T-helper 2 cell treated with Interferon-gamma antibody and Interleukin-4, amounts not matched to agents 5 μg/mL and 100 μg/mL, for 36 hours (primary cell): ENCODE measurements around the gene TARBP2.

Source experiments
- DNase-seq: peaks from one replicate; pipeline ENCODE4 v3.0.0; 2021; ENCODE audit warnings: low spot score
- H3K27ac Mint-ChIP-seq: one replicate; pipeline ENCODE4 v1.8.0; 2021; ENCODE audit warnings: mild to moderate bottlenecking, mixed read lengths
- H3K27me3 Mint-ChIP-seq: one replicate; pipeline ENCODE4 v1.8.0; 2021; ENCODE audit warnings: low read depth, mixed read lengths
- H3K36me3 Mint-ChIP-seq: one replicate; pipeline ENCODE4 v1.8.0; 2021; ENCODE audit warnings: low read depth, mixed read lengths
- H3K4me1 Mint-ChIP-seq: one replicate; pipeline ENCODE4 v1.8.0; 2021; ENCODE audit warnings: low read depth, mixed read lengths
- H3K4me3 Mint-ChIP-seq: one replicate; pipeline ENCODE4 v1.8.0; 2022; ENCODE audit warnings: mild to moderate bottlenecking, moderate library complexity, mixed read lengths
- H3K9me3 Mint-ChIP-seq: one replicate; pipeline ENCODE4 v1.8.0; 2021; ENCODE audit warnings: mixed read lengths

Gene TARBP2

GRCh38 chr12:53482626-53483168 lies 18.4 kb upstream of the TARBP2 start:
- H3K27ac Mint-ChIP-seq, result no peak overlapping the region
- no peak for DNase-seq
- no peak overlapping the region for H3K4me3 Mint-ChIP-seq
- peaks cover 58% of the 10 kb centered on the region for H3K36me3 Mint-ChIP-seq
- H3K27me3 Mint-ChIP-seq, result no peaks in the 10 kb centered on the region
- H3K4me1 Mint-ChIP-seq, result no peaks in the 10 kb centered on the region
- H3K9me3 Mint-ChIP-seq, result no peaks in the 10 kb centered on the region

- H3K4me1 Mint-ChIP-seq, result no peaks in the 10 kb centered on the region
- H3K27me3 Mint-ChIP-seq, result no peaks in the 10 kb centered on the region
- H3K27ac Mint-ChIP-seq, result no peak overlapping the region
- peaks cover 56% of the 10 kb centered on the region for H3K36me3 Mint-ChIP-seq
- no peaks in the 10 kb centered on the region for H3K9me3 Mint-ChIP-seq
- H3K4me3 Mint-ChIP-seq, result no peak overlapping the region
- DNase-seq, result no peak
Measured at GRCh38 chr12:53483225-53483978, 17.7 kb upstream of the TARBP2 start.

GRCh38 chr12:53483979-53484377 lies 17.1 kb upstream of the TARBP2 start:
- no peak for DNase-seq
- peaks cover 56% of the 10 kb centered on the region for H3K36me3 Mint-ChIP-seq
- H3K27ac Mint-ChIP-seq, result no peak overlapping the region
- no peaks in the 10 kb centered on the region for H3K27me3 Mint-ChIP-seq
- no peak overlapping the region for H3K4me3 Mint-ChIP-seq
- no peaks in the 10 kb centered on the region for H3K9me3 Mint-ChIP-seq
- no peaks in the 10 kb centered on the region for H3K4me1 Mint-ChIP-seq

- H3K27ac Mint-ChIP-seq, result no peak overlapping the region
- no peaks in the 10 kb centered on the region for H3K27me3 Mint-ChIP-seq
- DNase-seq, result no peak
- H3K36me3 Mint-ChIP-seq, result peaks cover 48% of the 10 kb centered on the region
- H3K4me1 Mint-ChIP-seq, result no peaks in the 10 kb centered on the region
- no peak overlapping the region for H3K4me3 Mint-ChIP-seq
- H3K9me3 Mint-ChIP-seq, result no peaks in the 10 kb centered on the region
Measured at GRCh38 chr12:53484686-53485575, 16.2 kb upstream of the TARBP2 start.

- H3K36me3 Mint-ChIP-seq, result peaks cover 40% of the 10 kb centered on the region
- no peaks in the 10 kb centered on the region for H3K4me1 Mint-ChIP-seq
- no peak overlapping the region for H3K4me3 Mint-ChIP-seq
- DNase-seq, result no peak
- H3K27ac Mint-ChIP-seq, result no peak overlapping the region
- H3K27me3 Mint-ChIP-seq, result no peaks in the 10 kb centered on the region
- no peaks in the 10 kb centered on the region for H3K9me3 Mint-ChIP-seq
Measured at GRCh38 chr12:53485955-53486735, 14.9 kb upstream of the TARBP2 start.

- peaks cover 33% of the 10 kb centered on the region for H3K36me3 Mint-ChIP-seq
- DNase-seq, result no peak
- no peaks in the 10 kb centered on the region for H3K4me1 Mint-ChIP-seq
- no peaks in the 10 kb centered on the region for H3K27me3 Mint-ChIP-seq
- no peak overlapping the region for H3K4me3 Mint-ChIP-seq
- no peak overlapping the region for H3K27ac Mint-ChIP-seq
- no peaks in the 10 kb centered on the region for H3K9me3 Mint-ChIP-seq
Measured at GRCh38 chr12:53486736-53487487, 14.2 kb upstream of the TARBP2 start.

GRCh38 chr12:53489242-53489864 lies 11.7 kb upstream of the TARBP2 start:
- Mint-ChIP-seq H3K4me3 (no peak overlapping the region), H3K27ac (no peak overlapping the region)

GRCh38 chr12:53492188-53492587 lies 8.9 kb upstream of the TARBP2 start:
- Mint-ChIP-seq H3K36me3 (peaks cover 11% of the 10 kb centered on the region), H3K4me1 (peaks cover 21% of the 10 kb centered on the region), H3K4me3 (peak overlapping the region; percentile 71), H3K27me3 (no peaks in the 10 kb centered on the region), H3K27ac (peak overlapping the region; percentile 55), H3K9me3 (no peaks in the 10 kb centered on the region)
- DNase-seq, result no peak

More at GRCh38 chr12:53489242-53489864, 11.7 kb upstream of the TARBP2 start:
- H3K36me3 Mint-ChIP-seq, result peaks cover 19% of the 10 kb centered on the region
- H3K4me1 Mint-ChIP-seq, result peaks cover 17% of the 10 kb centered on the region
- H3K27me3 Mint-ChIP-seq, result no peaks in the 10 kb centered on the region
- no peak for DNase-seq
- no peaks in the 10 kb centered on the region for H3K9me3 Mint-ChIP-seq

- peaks cover 28% of the 10 kb centered on the region for H3K4me1 Mint-ChIP-seq
Measured at GRCh38 chr12:53492830-53493609, 8.1 kb upstream of the TARBP2 start.

GRCh38 chr12:53493610-53494391 lies 7.3 kb upstream of the TARBP2 start:
- H3K27ac Mint-ChIP-seq, result peak overlapping the region; percentile 72
- no peaks in the 10 kb centered on the region for H3K9me3 Mint-ChIP-seq
- DNase-seq, result no peak
- H3K36me3 Mint-ChIP-seq, result peaks cover 6% of the 10 kb centered on the region
- H3K27me3 Mint-ChIP-seq, result no peaks in the 10 kb centered on the region
- H3K4me1 Mint-ChIP-seq, result peaks cover 34% of the 10 kb centered on the region
- peak overlapping the region; percentile 88 for H3K4me3 Mint-ChIP-seq

More at GRCh38 chr12:53492830-53493609, 8.1 kb upstream of the TARBP2 start:
- Mint-ChIP-seq H3K9me3 (no peaks in the 10 kb centered on the region), H3K27me3 (no peaks in the 10 kb centered on the region), H3K27ac (peak overlapping the region; percentile 72), H3K36me3 (peaks cover 6% of the 10 kb centered on the region), H3K4me3 (peak overlapping the region; percentile 88)
- peak; percentile 83 for DNase-seq

- DNase-seq, result no peak
- Mint-ChIP-seq H3K27me3 (no peaks in the 10 kb centered on the region), H3K9me3 (no peaks in the 10 kb centered on the region), H3K36me3 (peaks cover 6% of the 10 kb centered on the region), H3K4me1 (peaks cover 43% of the 10 kb centered on the region), H3K27ac (no peak overlapping the region), H3K4me3 (no peak overlapping the region)
Measured at GRCh38 chr12:53495903-53496751, 5.0 kb upstream of the TARBP2 start.
